ENCODE data around the gene PEAR1.

PEAR1 gene

GRCh38 chr1:156893048-156893953, at the start of gene PEAR1:
Gene PEAR1, plus strand, starts transcription at chr1:156893718. Its CDS starts 10,209 bp downstream, at chr1:156903927.
- no peaks in the 10 kb centered on the region for H3K9me3 ChIP-seq (ENCODE audit: low read depth, low read length)
- H3K9ac ChIP-seq (ENCODE audit: insufficient read length) = no peak within 1 kb of the TSS
- H3K27ac ChIP-seq = no peak within 1 kb of the TSS
- no peak for DNase-seq (ENCODE audit: low read depth, low spot score)
- TF ChIP-seq EZH2 (IDR thresholded peaks at IDR 0.05) (no peak), POLR2AphosphoS5 (IDR thresholded peaks at IDR 0.05; ENCODE audit: borderline replicate concordance, low read depth, low read length) (no peak), FOXP2 (optimal IDR thresholded peaks at IDR 0.05; ENCODE audit: control extremely low read depth, extremely low read length, insufficient read depth) (no peak)
- no peaks in the 10 kb centered on the region for H3K36me3 ChIP-seq (ENCODE audit: insufficient read depth, low read length)
- no peak within 1 kb of the TSS for H3K4me3 ChIP-seq

- no peak for TF ChIP-seq FOXP2 (optimal IDR thresholded peaks at IDR 0.05; ENCODE audit: control extremely low read depth, extremely low read length, insufficient read depth)
- no peak for TF ChIP-seq EZH2 (IDR thresholded peaks at IDR 0.05)
- no peak for TF ChIP-seq POLR2AphosphoS5 (IDR thresholded peaks at IDR 0.05; ENCODE audit: borderline replicate concordance, low read depth, low read length)
- Histone ChIP-seq H3K9ac (ENCODE audit: insufficient read length) (no peak overlapping the region), H3K9me3 (ENCODE audit: low read depth, low read length) (no peaks in the 10 kb centered on the region), H3K36me3 (ENCODE audit: insufficient read depth, low read length) (no peaks in the 10 kb centered on the region), H3K4me3 (no peak overlapping the region), H3K27ac (no peak overlapping the region)
- no peak for DNase-seq (ENCODE audit: low read depth, low spot score)
Observed at GRCh38 chr1:156844102-156844501, 49.4 kb upstream of the PEAR1 start.

GRCh38 chr1:156844638-156845037, 48.9 kb upstream of the PEAR1 start:
- TF ChIP-seq POLR2AphosphoS5 (IDR thresholded peaks at IDR 0.05; ENCODE audit: borderline replicate concordance, low read depth, low read length) (no peak), EZH2 (IDR thresholded peaks at IDR 0.05) (no peak), FOXP2 (optimal IDR thresholded peaks at IDR 0.05; ENCODE audit: control extremely low read depth, extremely low read length, insufficient read depth) (no peak)
- DNase-seq (ENCODE audit: low read depth, low spot score) = no peak
- Histone ChIP-seq H3K4me3 (peak overlapping the region; percentile 81), H3K36me3 (ENCODE audit: insufficient read depth, low read length) (no peaks in the 10 kb centered on the region), H3K9me3 (ENCODE audit: low read depth, low read length) (no peaks in the 10 kb centered on the region), H3K9ac (ENCODE audit: insufficient read length) (no peak overlapping the region), H3K27ac (no peak overlapping the region)

- Histone ChIP-seq H3K36me3 (ENCODE audit: insufficient read depth, low read length) (no peaks in the 10 kb centered on the region), H3K9ac (ENCODE audit: insufficient read length) (no peak overlapping the region), H3K9me3 (ENCODE audit: low read depth, low read length) (no peaks in the 10 kb centered on the region), H3K4me3 (peak overlapping the region; percentile 81), H3K27ac (no peak overlapping the region)
- TF ChIP-seq EZH2 (IDR thresholded peaks at IDR 0.05) (no peak), FOXP2 (optimal IDR thresholded peaks at IDR 0.05; ENCODE audit: control extremely low read depth, extremely low read length, insufficient read depth) (no peak), POLR2AphosphoS5 (IDR thresholded peaks at IDR 0.05; ENCODE audit: borderline replicate concordance, low read depth, low read length) (no peak)
- DNase-seq (ENCODE audit: low read depth, low spot score) = no peak
Observed at GRCh38 chr1:156845055-156845952, 48.2 kb upstream of the PEAR1 start.

- no peak for TF ChIP-seq EZH2 (IDR thresholded peaks at IDR 0.05)
- no peak for TF ChIP-seq FOXP2 (optimal IDR thresholded peaks at IDR 0.05; ENCODE audit: control extremely low read depth, extremely low read length, insufficient read depth)
- TF ChIP-seq POLR2AphosphoS5 (IDR thresholded peaks at IDR 0.05; ENCODE audit: borderline replicate concordance, low read depth, low read length) = no peak
- no peaks in the 10 kb centered on the region for H3K9me3 ChIP-seq (ENCODE audit: low read depth, low read length)
- H3K4me3 ChIP-seq = no peak overlapping the region
- no peak overlapping the region for H3K9ac ChIP-seq (ENCODE audit: insufficient read length)
- no peak for DNase-seq (ENCODE audit: low read depth, low spot score)
- no peak overlapping the region for H3K27ac ChIP-seq
- H3K36me3 ChIP-seq (ENCODE audit: insufficient read depth, low read length) = no peaks in the 10 kb centered on the region
Observed at GRCh38 chr1:156845953-156846545, 47.5 kb upstream of the PEAR1 start.

GRCh38 chr1:156846643-156847042, 46.9 kb upstream of the PEAR1 start:
- Histone ChIP-seq H3K4me3 (no peak overlapping the region), H3K27ac (no peak overlapping the region)

GRCh38 chr1:156847591-156848460, 45.7 kb upstream of the PEAR1 start:
- H3K9ac ChIP-seq (ENCODE audit: insufficient read length) = no peak overlapping the region
- H3K36me3 ChIP-seq (ENCODE audit: insufficient read depth, low read length) = no peaks in the 10 kb centered on the region
- H3K9me3 ChIP-seq (ENCODE audit: low read depth, low read length) = no peaks in the 10 kb centered on the region
- H3K27ac ChIP-seq = no peak overlapping the region
- no peak overlapping the region for H3K4me3 ChIP-seq
- no peak for DNase-seq (ENCODE audit: low read depth, low spot score)
- TF ChIP-seq FOXP2 (optimal IDR thresholded peaks at IDR 0.05; ENCODE audit: control extremely low read depth, extremely low read length, insufficient read depth) (no peak), POLR2AphosphoS5 (IDR thresholded peaks at IDR 0.05; ENCODE audit: borderline replicate concordance, low read depth, low read length) (no peak), EZH2 (IDR thresholded peaks at IDR 0.05) (no peak)

More at GRCh38 chr1:156846643-156847042, 46.9 kb upstream of the PEAR1 start:
- no peaks in the 10 kb centered on the region for H3K36me3 ChIP-seq (ENCODE audit: insufficient read depth, low read length)
- no peak for TF ChIP-seq FOXP2 (optimal IDR thresholded peaks at IDR 0.05; ENCODE audit: control extremely low read depth, extremely low read length, insufficient read depth)
- no peak for TF ChIP-seq POLR2AphosphoS5 (IDR thresholded peaks at IDR 0.05; ENCODE audit: borderline replicate concordance, low read depth, low read length)
- no peak for TF ChIP-seq EZH2 (IDR thresholded peaks at IDR 0.05)
- H3K9me3 ChIP-seq (ENCODE audit: low read depth, low read length) = no peaks in the 10 kb centered on the region
- H3K9ac ChIP-seq (ENCODE audit: insufficient read length) = no peak overlapping the region
- DNase-seq (ENCODE audit: low read depth, low spot score) = no peak
